Measurements from ENCODE around the gene QRICH2. TPM values are rescaled to one million over a fixed set of nuclear protein-coding genes. Genes with fewer than 3 reads are reported as not detected.
A peak's percentile ranks its signal among the peaks of the same experiment; 100 is the strongest.

Gene QRICH2
- total and polyA plus RNA-seq, 10 of the 15 experiments (the other 5 are each of a cell fraction or from before 2014, with no cell fraction given) = 0.04 to 0.72 (median 0.25) TPM

GRCh38 chr17:76270770-76271668 lies 37.1 kb downstream of the QRICH2 start (continued):
- TF ChIP-seq FOS (IDR thresholded peaks at IDR 0.05; ENCODE audit: borderline replicate concordance, extremely low read depth, insufficient read length) (no peak), STAT3 (IDR thresholded peaks at IDR 0.05; ENCODE audit: low read depth, low read length) (no peak), BHLHE40 (IDR thresholded peaks at IDR 0.05; ENCODE audit: borderline replicate concordance in 1 of 2, low read depth in 2 of 2, low read length in 1 of 2) (peak in 1 of 2 experiments; percentile 14; a peak in 1 of 4 replicates), ZNF622 (IDR thresholded peaks at IDR 0.05) (no peak), ZNF687 (IDR thresholded peaks at IDR 0.05) (peak; percentile 26; the same call in 1 of the 2 replicates), EP300 (IDR thresholded peaks at IDR 0.05; ENCODE audit: borderline replicate concordance in 1 of 2, control insufficient read depth in 1 of 2, low read depth in 2 of 2, low read length in 2 of 2) (peak in 1 of 2 experiments; percentile 32; a peak in 1 of 4 replicates), MEF2B (IDR thresholded peaks at IDR 0.05; ENCODE audit: partially characterized antibody, poor library complexity, severe bottlenecking) (peak; percentile 62), RB1 (IDR thresholded peaks at IDR 0.05; ENCODE audit: borderline replicate concordance) (no peak), POLR2A (IDR thresholded peaks at IDR 0.05; ENCODE audit: low read depth, low read length) (peak; percentile 73), BACH1 (IDR thresholded peaks at IDR 0.05; ENCODE audit: borderline replicate concordance) (peak; percentile 84), PAX5 (IDR thresholded peaks at IDR 0.05; ENCODE audit: borderline replicate concordance, low read depth, low read length) (0 out of 2 replicates have a peak, but pooled peaks have one; percentile 19), SMARCA5 (IDR thresholded peaks at IDR 0.05) (no peak), YY1 (IDR thresholded peaks at IDR 0.05; ENCODE audit: low read depth, low read length) (peak; percentile 85), PRDM15 (CRISPR knock-in tag; IDR thresholded peaks at IDR 0.05) (peak; percentile 13; the same call in 1 of the 2 replicates), ZNF592 (IDR thresholded peaks at IDR 0.05) (no peak), CREB1 (IDR thresholded peaks at IDR 0.05; ENCODE audit: low read depth) (no peak), WRNIP1 (IDR thresholded peaks at IDR 0.05; ENCODE audit: borderline replicate concordance, low read depth, low read length) (0 out of 2 replicates have a peak, but pooled peaks have one; percentile 86)
